ENCODE results near the gene CSTB. TPM values are rescaled to one million over a fixed set of nuclear protein-coding genes. Genes with fewer than 3 reads are reported as not detected.

Gene CSTB
- total RNA-seq, 1 experiment from 2014 or later: 151 TPM

- Histone ChIP-seq H3K4me1 (ENCODE audit: insufficient read depth, low read length) (peaks cover 12% of the 10 kb centered on the region), H3K4me2 (ENCODE audit: low read length) (no peak overlapping the region), H3K9me3 (ENCODE audit: low read length) (no peaks in the 10 kb centered on the region), H3K36me3 (ENCODE audit: low read depth, low read length) (no peaks in the 10 kb centered on the region), H3K9me2 (replicated peaks; ENCODE audit: low read length) (no peaks in the 10 kb centered on the region), H3F3A (ENCODE audit: low read length, unreplicated experiment) (no peaks in the 10 kb centered on the region), H3K27ac (ENCODE audit: low read length) (no peak overlapping the region), H4K20me1 (ENCODE audit: low read length) (no peaks in the 10 kb centered on the region), H3K79me2 (ENCODE audit: low read length) (no peaks in the 10 kb centered on the region), H3K9ac (ENCODE audit: low read length) (no peak overlapping the region), H3K4me3 (ENCODE audit: low read length) (no peak overlapping the region), H2AFZ (ENCODE audit: low read length) (no peak overlapping the region), H3K27me3 (ENCODE audit: low read length) (no peaks in the 10 kb centered on the region)
- no peak for ATAC-seq
- POLR2A ChIA-PET (ENCODE audit: unreplicated experiment): interaction anchor here (0.6 kb wide), 1 partner anchor 1454 kb away, joined by 3 read pairs; no protein-coding TSS in a partner anchor
- no peak for TF ChIP-seq EZH2phosphoT487 (IDR thresholded peaks at IDR 0.05; ENCODE audit: borderline replicate concordance, low read length)
- TF ChIP-seq EZH2 (IDR thresholded peaks at IDR 0.05; ENCODE audit: low read length, unreplicated experiment): no peak
- TF ChIP-seq, protein P1, sequence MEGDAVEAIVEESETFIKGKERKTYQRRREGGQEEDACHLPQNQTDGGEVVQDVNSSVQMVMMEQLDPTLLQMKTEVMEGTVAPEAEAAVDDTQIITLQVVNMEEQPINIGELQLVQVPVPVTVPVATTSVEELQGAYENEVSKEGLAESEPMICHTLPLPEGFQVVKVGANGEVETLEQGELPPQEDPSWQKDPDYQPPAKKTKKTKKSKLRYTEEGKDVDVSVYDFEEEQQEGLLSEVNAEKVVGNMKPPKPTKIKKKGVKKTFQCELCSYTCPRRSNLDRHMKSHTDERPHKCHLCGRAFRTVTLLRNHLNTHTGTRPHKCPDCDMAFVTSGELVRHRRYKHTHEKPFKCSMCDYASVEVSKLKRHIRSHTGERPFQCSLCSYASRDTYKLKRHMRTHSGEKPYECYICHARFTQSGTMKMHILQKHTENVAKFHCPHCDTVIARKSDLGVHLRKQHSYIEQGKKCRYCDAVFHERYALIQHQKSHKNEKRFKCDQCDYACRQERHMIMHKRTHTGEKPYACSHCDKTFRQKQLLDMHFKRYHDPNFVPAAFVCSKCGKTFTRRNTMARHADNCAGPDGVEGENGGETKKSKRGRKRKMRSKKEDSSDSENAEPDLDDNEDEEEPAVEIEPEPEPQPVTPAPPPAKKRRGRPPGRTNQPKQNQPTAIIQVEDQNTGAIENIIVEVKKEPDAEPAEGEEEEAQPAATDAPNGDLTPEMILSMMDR (conservative IDR thresholded peaks at IDR 0.05; ENCODE audit: low read depth, low read length): no peak
- intact Hi-C loops (cut with micrococcal nuclease): loop anchor here (1.0 to 5.0 kb wide), 4 partner anchors 57 to 165 kb away; partner anchors contain the start of gene AGPAT3
- CTCF ChIA-PET: interaction anchor here (0.7 to 2.2 kb wide), 2 partner anchors 70 to 165 kb away, joined by 3 to 6 read pairs; no protein-coding TSS in a partner anchor
- no peak for DNase-seq
- no TSS peak for BruUV-seq (replicated peaks)
Observed at GRCh38 chr21:43809853-43810504, 33.9 kb upstream of the CSTB start.

DNA sequence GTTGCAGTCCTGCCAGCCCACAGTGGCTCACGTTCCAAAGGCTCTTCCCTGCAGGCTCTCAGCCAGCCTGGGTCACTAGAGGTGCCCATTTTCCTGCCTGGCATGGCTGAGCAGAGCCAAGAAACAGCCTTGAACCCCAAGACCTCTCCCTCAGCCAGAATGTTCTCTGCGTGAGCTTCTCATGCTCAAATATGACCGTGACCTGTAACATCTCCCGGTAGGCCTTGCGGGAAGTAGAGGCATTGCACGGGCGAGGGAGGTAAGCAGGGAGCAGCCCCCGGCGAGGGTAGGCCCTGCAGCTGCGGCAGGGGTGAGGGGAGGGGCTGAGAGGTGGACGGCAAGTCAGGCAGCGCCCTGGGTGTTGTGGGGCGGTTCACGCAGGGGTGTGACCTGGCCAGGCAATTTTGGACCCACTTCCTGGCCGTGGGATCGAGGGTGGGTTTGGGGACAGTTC lies 33.3 kb upstream of the CSTB start:
- H3K4me1 ChIP-seq (ENCODE audit: insufficient read depth, low read length): peaks cover 6% of the 10 kb centered on the region; the same call in 1 of the 2 replicates
- TF ChIP-seq, protein P1 (conservative IDR thresholded peaks at IDR 0.05; ENCODE audit: low read depth, low read length): no peak
- TF ChIP-seq EZH2phosphoT487 (IDR thresholded peaks at IDR 0.05; ENCODE audit: borderline replicate concordance, low read length) (no peak), EZH2 (IDR thresholded peaks at IDR 0.05; ENCODE audit: low read length, unreplicated experiment) (no peak)
- H3K9me2 ChIP-seq (replicated peaks; ENCODE audit: low read length): no peaks in the 10 kb centered on the region
- H3K4me2 ChIP-seq (ENCODE audit: low read length): no peak overlapping the region
- no peaks in the 10 kb centered on the region for H3F3A ChIP-seq (ENCODE audit: low read length, unreplicated experiment)
- no peaks in the 10 kb centered on the region for H4K20me1 ChIP-seq (ENCODE audit: low read length)
- H3K4me3 ChIP-seq (ENCODE audit: low read length): no peak overlapping the region
- no peak overlapping the region for H3K9ac ChIP-seq (ENCODE audit: low read length)
- DNase-seq: no peak
- ChIA-PET POLR2A (ENCODE audit: unreplicated experiment) (no interaction called here), CTCF (interaction anchor here (2.2 kb wide), 1 partner anchor 166 kb away, joined by 6 read pairs; no protein-coding TSS in a partner anchor)
- no TSS peak for BruUV-seq (replicated peaks)
- H3K9me3 ChIP-seq (ENCODE audit: low read length): no peaks in the 10 kb centered on the region
- no peaks in the 10 kb centered on the region for H3K36me3 ChIP-seq (ENCODE audit: low read depth, low read length)
- H3K79me2 ChIP-seq (ENCODE audit: low read length): no peaks in the 10 kb centered on the region
- no peak overlapping the region for H3K27ac ChIP-seq (ENCODE audit: low read length)
- H2AFZ ChIP-seq (ENCODE audit: low read length): no peak overlapping the region
- intact Hi-C loops (cut with micrococcal nuclease): no loop called here
- no peaks in the 10 kb centered on the region for H3K27me3 ChIP-seq (ENCODE audit: low read length)
- no peak for ATAC-seq

DNA sequence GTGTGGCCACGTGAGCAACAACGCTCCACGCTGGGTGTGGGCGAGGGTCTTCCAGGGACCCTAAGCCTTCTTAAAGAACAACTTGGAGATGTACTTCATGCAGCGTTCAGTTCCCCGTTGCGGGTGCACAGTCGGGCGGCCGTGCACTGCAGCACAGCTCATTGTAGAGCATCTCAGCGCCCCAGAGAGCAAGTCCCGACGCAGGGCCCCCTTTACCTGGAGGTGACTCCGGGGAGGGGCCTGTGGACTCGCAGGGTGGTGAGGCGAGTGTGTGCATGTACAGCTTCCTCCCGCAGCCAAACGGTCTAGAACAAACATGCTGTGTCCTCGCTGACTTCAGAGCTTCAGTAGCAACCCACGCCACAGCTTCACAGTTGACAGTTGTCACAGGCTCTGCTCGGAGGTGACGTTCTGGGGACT lies 32.7 kb upstream of the CSTB start:
- Histone ChIP-seq H2AFZ (ENCODE audit: low read length) (no peak overlapping the region), H3K9ac (ENCODE audit: low read length) (no peak overlapping the region), H3K27me3 (ENCODE audit: low read length) (no peaks in the 10 kb centered on the region), H3K4me1 (ENCODE audit: insufficient read depth, low read length) (peaks cover 6% of the 10 kb centered on the region; the same call in 1 of the 2 replicates), H4K20me1 (ENCODE audit: low read length) (no peaks in the 10 kb centered on the region), H3K36me3 (ENCODE audit: low read depth, low read length) (peaks cover 3% of the 10 kb centered on the region; the same call in 1 of the 2 replicates), H3K4me2 (ENCODE audit: low read length) (no peak overlapping the region), H3K9me3 (ENCODE audit: low read length) (no peaks in the 10 kb centered on the region), H3K4me3 (ENCODE audit: low read length) (no peak overlapping the region), H3F3A (ENCODE audit: low read length, unreplicated experiment) (no peaks in the 10 kb centered on the region), H3K27ac (ENCODE audit: low read length) (no peak overlapping the region), H3K79me2 (ENCODE audit: low read length) (no peaks in the 10 kb centered on the region), H3K9me2 (replicated peaks; ENCODE audit: low read length) (no peaks in the 10 kb centered on the region)
- no peak for TF ChIP-seq EZH2 (IDR thresholded peaks at IDR 0.05; ENCODE audit: low read length, unreplicated experiment)
- TF ChIP-seq, protein P1 (conservative IDR thresholded peaks at IDR 0.05; ENCODE audit: low read depth, low read length): no peak
- no peak for TF ChIP-seq EZH2phosphoT487 (IDR thresholded peaks at IDR 0.05; ENCODE audit: borderline replicate concordance, low read length)
- intact Hi-C loops (cut with micrococcal nuclease): no loop called here
- POLR2A ChIA-PET (ENCODE audit: unreplicated experiment): no interaction called here
- no TSS peak for BruUV-seq (replicated peaks)
- ATAC-seq (no peak), DNase-seq (no peak)
- CTCF ChIA-PET: interaction anchor here (2.2 kb wide), 1 partner anchor 166 kb away, joined by 6 read pairs; no protein-coding TSS in a partner anchor
